IMR-90 (cell line): ENCODE measurements around the gene ATP13A2. TPM values are rescaled to one million over a fixed set of nuclear protein-coding genes. Genes with fewer than 3 reads are reported as not detected.

ENCODE experiments used
- ATAC-seq: fragments of 200-7000 bp; cut with Tn5 transposase; 2 replicates; pipeline ENCODE4 v1.9.1; 2020; ENCODE audit warnings: low read depth, mild to moderate bottlenecking, moderate library complexity
- BruUV-seq: library from RNA; stranded (reverse); fragments of 400-500 nt; replicated peaks from 2 replicates; lab custom pipeline; 2021; lab: Mats Ljungman, UMichigan
- CTCF ChIA-PET: fragments of 300-600 bp; formaldehyde crosslinking; extraction: SDS; loops from one replicate; lab custom pipeline; 2021; ENCODE audit warnings: antibody characterized with exemption; lab: Yijun Ruan, JAX
- POLR2A ChIA-PET: fragments of 300-600 bp; sonication (Branson Sonifier 250); formaldehyde crosslinking; loops from one replicate; lab custom pipeline; 2022; ENCODE audit warnings: antibody characterized with exemption; ENCODE audit not compliant: unreplicated experiment; lab: Charles Lee
- DNase-seq: peaks from one replicate; pipeline ENCODE4 v3.0.0; 2013
- H2AFZ ChIP-seq: replicated peaks from 2 replicates; pipeline ENCODE3; 2013; ENCODE audit warnings: low read length, mild to moderate bottlenecking; ENCODE audit not compliant: poor library complexity
- H2AK5ac ChIP-seq: 2 replicates; pipeline ENCODE4 v1.6.1; 2013; ENCODE audit warnings: low read depth, low read length, inconsistent platforms
- H2AK9ac ChIP-seq: replicated peaks from 2 replicates; pipeline ENCODE3; 2013; ENCODE audit warnings: mild to moderate bottlenecking, low read depth, low read length, moderate library complexity; ENCODE audit not compliant: poor library complexity
- H2BK120ac ChIP-seq: 2 replicates; pipeline ENCODE4 v1.6.1; 2013; ENCODE audit warnings: low read depth, low read length, inconsistent platforms
- H2BK15ac ChIP-seq: 3 replicates; pipeline ENCODE4 v1.6.1; 2013; ENCODE audit warnings: low read depth, low read length, inconsistent platforms
- H2BK20ac ChIP-seq: 2 replicates; pipeline ENCODE4 v1.6.1; 2013; ENCODE audit warnings: low read depth, mild to moderate bottlenecking, inconsistent platforms, low read length, moderate library complexity
- H2BK5ac ChIP-seq: 2 replicates; pipeline ENCODE4 v1.6.1; 2013; ENCODE audit warnings: mild to moderate bottlenecking, low read depth, low read length, inconsistent platforms; ENCODE audit not compliant: poor library complexity, severe bottlenecking
- H3K14ac ChIP-seq: replicated peaks from 2 replicates; pipeline ENCODE4 v1.6.1; 2013; ENCODE audit warnings: low read depth, low read length, inconsistent platforms
- H3K18ac ChIP-seq: 2 replicates; pipeline ENCODE4 v1.6.1; 2013; ENCODE audit warnings: low read depth, low read length, control low read depth
- H3K23ac ChIP-seq: 2 replicates; pipeline ENCODE4 v1.6.1; 2013; ENCODE audit warnings: low read depth, low read length, inconsistent platforms
- H3K27ac ChIP-seq: 2 replicates; pipeline ENCODE4 v1.5.1; 2013; ENCODE audit warnings: mild to moderate bottlenecking, control low read depth, low read length; ENCODE audit not compliant: insufficient read depth
- H3K27me3 ChIP-seq: 2 replicates; pipeline ENCODE4 v1.6.1; 2013; ENCODE audit warnings: low read length; ENCODE audit not compliant: control insufficient read depth, insufficient read depth
- H3K36me3 ChIP-seq: 2 replicates; pipeline ENCODE4 v1.6.1; 2013; ENCODE audit warnings: low read length, mixed read lengths; ENCODE audit not compliant: control insufficient read depth, insufficient read depth
- H3K4ac ChIP-seq: 2 replicates; pipeline ENCODE4 v1.6.1; 2013; ENCODE audit warnings: low read depth, low read length, inconsistent platforms
- H3K4me1 ChIP-seq: 2 replicates; pipeline ENCODE4 v1.6.1; 2013; ENCODE audit warnings: low read length, mixed read lengths; ENCODE audit not compliant: control insufficient read depth, insufficient read depth
- H3K4me2 ChIP-seq: 2 replicates; pipeline ENCODE4 v1.6.1; 2013; ENCODE audit warnings: low read depth, mild to moderate bottlenecking, control low read depth, low read length, moderate library complexity
- H3K4me3 ChIP-seq: 2 replicates; pipeline ENCODE4 v1.5.1; 2013; ENCODE audit warnings: low read depth, mild to moderate bottlenecking, control low read depth, low read length, moderate library complexity; ENCODE audit not compliant: insufficient read depth
- H3K56ac ChIP-seq: 2 replicates; pipeline ENCODE4 v1.6.1; 2013; ENCODE audit warnings: low read length, inconsistent platforms; ENCODE audit not compliant: insufficient read depth; ENCODE audit errors: extremely low read depth
- H3K79me1 ChIP-seq, 2 experiments: 2 replicates each; pipeline ENCODE4 v1.6.1; 2013; ENCODE audit warnings: low read length in 2 of 2, inconsistent platforms in 1 of 2, low read depth in 1 of 2
- H3K9ac ChIP-seq: 2 replicates; pipeline ENCODE4 v1.6.1; 2013; ENCODE audit warnings: low read depth, low read length, control low read depth
- H3K9me1 ChIP-seq: 2 replicates; pipeline ENCODE4 v1.6.1; 2013; ENCODE audit warnings: low read length, inconsistent platforms; ENCODE audit not compliant: insufficient read depth
- H3K9me3 ChIP-seq: 2 replicates; pipeline ENCODE4 v1.6.1; 2013; ENCODE audit warnings: low read length; ENCODE audit not compliant: control insufficient read depth, insufficient read depth
- H4K20me1 ChIP-seq: 2 replicates; pipeline ENCODE4 v1.6.1; 2013; ENCODE audit warnings: low read length, inconsistent platforms; ENCODE audit not compliant: insufficient read depth
- H4K5ac ChIP-seq: 2 replicates; pipeline ENCODE4 v1.6.1; 2013; ENCODE audit warnings: mild to moderate bottlenecking, low read depth, low read length, control low read depth
- H4K8ac ChIP-seq, 2 experiments: 2 replicates each; pipeline ENCODE4 v1.6.1; 2013; ENCODE audit warnings: low read depth in 2 of 2, low read length in 2 of 2, control low read depth in 1 of 2, inconsistent platforms in 1 of 2
- H4K91ac ChIP-seq: 2 replicates; pipeline ENCODE4 v1.6.1; 2013; ENCODE audit warnings: low read depth, low read length, inconsistent platforms; ENCODE audit not compliant: insufficient read depth
- CEBPB ChIP-seq: IDR thresholded peaks from 2 replicates; pipeline ENCODE4 v1.6.1; 2012; ENCODE audit warnings: low read depth, low read length, improper control_type of control experiment
- RCOR1 ChIP-seq: IDR thresholded peaks from 2 replicates; pipeline ENCODE4 v1.6.1; 2012; ENCODE audit warnings: mild to moderate bottlenecking, low read length, improper control_type of control experiment; ENCODE audit not compliant: insufficient replicate concordance
- WGBS, 2 experiments: methylation state at CpG; one replicate each; pipeline versions ENCODE4 v1.1.5 to v1.1.7; 2013; ENCODE audit warnings: missing lambda C conversion rate in 2 of 2; ENCODE audit not compliant: insufficient read length in 1 of 2; ENCODE audit errors: extremely low coverage in 2 of 2; 5-methylcytosine and 5-hydroxymethylcytosine counted together
- dilution Hi-C: fragments of 300-500 bp; cut with HindIII; formaldehyde crosslinking; loops from one replicate; pipeline ENCODE4 v1.14.3; 2018; ENCODE audit warnings: low sequenced_read_pairs; ENCODE audit not compliant: unreplicated experiment
- in situ Hi-C: fragments of 300-500 bp; cut with MboI; formaldehyde crosslinking; loops from 3 replicates; pipeline ENCODE4 v1.14.3; 2019; ENCODE audit warnings: low sequenced_read_pairs, inconsistent platforms, mixed read lengths
- intact Hi-C: fragments of 100-400 bp; cut with micrococcal nuclease; formaldehyde crosslinking; loops from 2 replicates; pipeline ENCODE4 v1.10.0; 2022
- polyA plus RNA-seq, 3 experiments: library from polyadenylated mRNA; depleted of rRNA; stranded (reverse); fragments of >200 nt; gene quantifications; 2 replicates each; pipeline ENCODE4 v1.2.3, GENCODE V29; 2012; ENCODE audit warnings: low replicate concordance in 1 of 3
- total RNA-seq: library from RNA; depleted of rRNA; stranded (reverse); fragments of >200 nt; gene quantifications from 2 replicates; pipeline ENCODE4 v1.2.3, GENCODE V29; 2012

ATP13A2 gene
- total and polyA plus RNA-seq, 2 of the 4 experiments (the other 2 are of a cell fraction): 5.7 to 18.9 TPM

DNA sequence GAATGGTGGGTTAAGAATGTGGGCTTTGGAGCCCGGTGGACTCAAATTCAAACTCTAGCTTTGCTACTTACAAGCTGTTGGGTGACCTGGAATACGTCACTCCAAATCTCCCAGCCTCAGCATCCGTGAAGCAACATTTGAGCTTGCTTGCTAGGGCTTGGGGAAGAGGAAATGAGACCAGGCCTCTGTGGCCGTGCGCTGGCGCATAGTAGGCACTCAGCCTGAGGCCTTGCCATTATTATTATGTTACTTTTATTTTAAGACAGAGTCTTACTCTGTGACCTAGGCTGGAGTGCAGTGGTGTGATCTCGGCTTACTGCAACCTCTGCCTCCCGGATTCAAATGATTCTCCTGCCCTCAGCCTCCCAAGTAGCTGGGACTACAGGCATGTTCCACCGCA, 19.1 kb downstream of the ATP13A2 start:
- TF ChIP-seq RCOR1 (no peak), CEBPB (no peak)
- Histone ChIP-seq H3K4me2 (no peak overlapping the region), H3K4ac (no peak overlapping the region), H4K91ac (no peak overlapping the region), H4K20me1 (no peaks in the 10 kb centered on the region), H2AFZ (no peak overlapping the region), H3K9me1 (no peaks in the 10 kb centered on the region), H2BK15ac (no peak overlapping the region), H3K14ac (no peak overlapping the region), H2BK120ac (no peak overlapping the region), H3K9me3 (no peaks in the 10 kb centered on the region), H2AK5ac (no peak overlapping the region), H3K27me3 (no peaks in the 10 kb centered on the region), H3K79me1 (no peaks in the 10 kb centered on the region), H4K5ac (no peak overlapping the region), H3K18ac (no peak overlapping the region), H4K8ac (no peak overlapping the region), H2BK5ac (no peak overlapping the region), H3K36me3 (peaks cover 7% of the 10 kb centered on the region; the same call in 1 of the 2 replicates), H3K9ac (no peak overlapping the region), H3K4me3 (no peak overlapping the region), H2BK20ac (no peak overlapping the region), H3K27ac (no peak overlapping the region), H3K23ac (no peak overlapping the region), H3K4me1 (no peaks in the 10 kb centered on the region), H3K56ac (no peak overlapping the region), H2AK9ac (no peak overlapping the region)
- no CpG with 5 or more reads among the region's 9 CpGs for WGBS, 2 experiments
- ATAC-seq (no peak), DNase-seq (no peak)
- intact Hi-C loops: no loop called here
- BruUV-seq: no TSS peak
- in situ Hi-C loops: no loop called here
- dilution Hi-C loops: no loop called here
- ChIA-PET POLR2A (no interaction called here), CTCF (no interaction called here)
